T1000 (cell line): ENCODE data around the gene ACSL4.
"Not testable (repeated sequence)": the region's sequence is repeated elsewhere in the genome, so short reads cannot be mapped to it uniquely, and the experiment has no call there.

Source experiments
- DNase-seq: peaks from one replicate; lab custom pipeline; 2025; ENCODE audit warnings: mixed read lengths; lab: John Stamatoyannopoulos, UW

The ACSL4 gene

DNA sequence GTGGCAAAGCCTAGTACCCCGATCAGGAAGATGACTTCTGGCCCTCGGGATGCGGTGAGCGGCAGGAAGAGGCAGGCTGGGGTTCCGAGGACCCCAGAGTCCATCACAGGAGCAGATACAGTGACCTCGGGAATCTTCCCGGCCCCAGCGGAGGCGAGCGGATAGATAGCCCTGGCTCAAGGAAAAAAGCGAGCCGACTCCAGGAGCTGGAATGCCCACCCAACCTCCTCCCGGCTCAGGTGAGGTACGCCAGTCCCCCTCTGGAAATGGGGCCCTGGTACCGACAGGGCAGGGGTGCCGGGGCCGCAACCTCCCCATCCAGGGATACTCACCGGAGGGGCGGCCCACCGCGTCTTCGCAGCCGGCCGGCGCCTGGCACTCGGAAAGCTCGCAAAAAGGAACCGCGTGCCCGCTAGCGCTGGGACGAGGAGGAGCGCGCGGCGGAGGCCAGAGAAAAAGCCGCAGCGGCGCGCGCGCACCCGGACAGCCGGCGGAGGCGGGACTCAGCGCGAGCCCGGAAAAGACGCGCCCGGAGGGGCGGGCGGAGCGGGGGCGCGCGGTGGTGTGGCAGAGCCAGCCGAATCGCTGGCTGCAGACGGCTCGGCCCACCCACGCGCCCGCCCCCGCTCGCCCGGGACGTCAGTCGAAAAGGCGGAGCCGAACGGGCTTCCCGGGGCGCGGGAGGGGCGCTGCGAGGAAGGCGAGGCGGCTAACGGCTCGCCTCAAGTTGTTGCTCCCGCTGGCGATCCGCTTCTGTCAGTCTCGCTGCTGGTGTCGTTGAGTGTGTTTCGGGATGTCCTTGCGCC lies at the start of gene ACSL4:
Gene ACSL4 (minus strand): TSS at position 451 of the 806 bp plus-strand sequence. CDS start 49,894 bp downstream, outside the sequence.
- DNase-seq: peak; percentile 39

DNA sequence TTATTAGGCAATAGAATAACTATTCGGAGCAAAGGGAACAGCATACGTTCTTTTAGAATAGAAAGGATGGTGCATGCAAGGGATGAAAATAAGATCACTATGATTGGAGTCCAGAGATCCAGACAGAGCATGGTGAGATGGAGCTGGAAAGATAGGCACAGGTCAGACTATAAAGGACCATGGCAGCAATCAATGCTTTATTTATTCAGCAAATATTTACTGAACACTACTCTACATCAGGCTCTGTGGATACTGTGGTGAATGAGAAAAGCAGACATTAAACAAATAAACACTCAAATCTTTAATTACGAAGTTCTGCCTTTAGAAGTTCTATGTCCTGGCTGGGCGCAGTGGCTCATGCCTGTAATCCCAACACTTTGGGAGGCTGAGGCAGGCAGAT lies 44.7 kb upstream of the ACSL4 start:
- DNase-seq: no peak

DNA sequence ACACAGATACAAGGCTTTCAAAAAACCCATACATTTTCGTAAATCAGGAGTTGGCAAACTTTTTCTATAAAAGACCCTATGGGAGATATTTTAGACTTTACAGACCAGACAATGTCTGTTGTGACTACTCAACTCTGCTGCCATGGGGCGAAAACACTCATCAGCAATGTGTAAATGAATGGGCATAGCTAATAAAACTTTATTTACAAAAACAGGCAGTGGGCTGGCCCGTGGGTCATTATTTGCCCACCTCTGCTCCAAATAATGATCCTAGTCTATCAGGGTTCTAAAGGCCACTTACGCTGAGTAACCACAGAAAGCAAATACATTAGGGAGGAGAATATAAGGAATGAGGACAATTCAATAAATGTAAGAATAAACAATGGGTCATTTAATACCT lies 43.9 kb upstream of the ACSL4 start:
- DNase-seq: no peak

DNA sequence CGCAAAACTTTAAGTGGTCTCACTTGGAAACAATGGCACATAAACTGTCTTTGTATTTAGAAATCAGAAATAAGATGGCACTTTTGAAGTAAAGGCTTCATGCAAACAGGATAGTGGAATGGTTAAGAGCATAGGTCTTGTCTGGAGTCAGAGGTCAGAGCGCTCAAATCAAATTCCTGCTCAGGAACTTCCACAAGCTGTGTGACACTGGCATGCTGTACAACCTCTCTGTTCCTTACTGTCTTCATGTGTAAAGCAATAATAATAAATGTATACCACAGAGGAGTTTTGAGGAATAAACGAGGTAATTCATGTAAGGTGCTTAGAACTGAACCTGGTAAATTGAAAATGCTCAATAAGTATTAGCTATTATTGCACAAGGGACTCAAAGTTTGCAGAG lies 43.4 kb upstream of the ACSL4 start:
- no peak for DNase-seq

DNA sequence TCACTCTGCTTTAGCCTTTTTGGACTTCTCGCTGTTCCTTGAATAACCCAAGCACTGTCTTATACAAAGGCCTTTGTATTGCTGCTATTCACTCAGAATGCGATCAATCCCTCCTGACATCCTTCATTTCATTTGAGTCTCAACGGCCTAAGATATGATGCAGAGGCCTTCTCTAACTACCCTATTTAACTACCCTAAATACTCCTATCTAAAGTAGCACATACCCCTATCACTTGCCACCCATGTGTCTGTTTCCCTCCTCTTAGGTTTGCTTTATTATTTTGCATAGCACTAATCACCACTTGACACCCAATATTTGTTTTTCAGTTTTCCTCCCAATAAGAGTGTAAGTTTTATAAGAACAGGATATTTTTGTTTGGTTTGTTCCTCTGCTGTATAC lies 42.3 kb upstream of the ACSL4 start:
- DNase-seq: no peak

DNA sequence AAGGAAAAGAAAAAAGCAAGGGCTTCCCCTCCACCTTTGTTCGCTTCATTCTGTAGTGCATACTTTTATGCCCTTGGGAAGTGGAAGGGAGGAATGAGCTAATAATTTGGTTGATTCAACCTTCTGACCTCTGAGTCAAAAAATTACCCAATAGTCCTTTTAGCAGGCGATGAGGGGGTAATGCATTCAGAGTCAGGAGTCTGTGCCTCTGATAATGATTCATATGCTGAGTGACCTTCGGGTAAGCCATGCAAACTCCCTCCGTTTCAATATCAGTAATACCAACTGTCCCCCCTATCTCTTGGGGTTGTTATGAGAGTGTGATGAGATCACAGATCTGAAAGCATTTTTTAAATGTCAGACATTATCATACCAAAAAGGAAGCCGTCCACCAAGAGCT lies 41.6 kb upstream of the ACSL4 start:
- peak; percentile 3 for DNase-seq

DNA sequence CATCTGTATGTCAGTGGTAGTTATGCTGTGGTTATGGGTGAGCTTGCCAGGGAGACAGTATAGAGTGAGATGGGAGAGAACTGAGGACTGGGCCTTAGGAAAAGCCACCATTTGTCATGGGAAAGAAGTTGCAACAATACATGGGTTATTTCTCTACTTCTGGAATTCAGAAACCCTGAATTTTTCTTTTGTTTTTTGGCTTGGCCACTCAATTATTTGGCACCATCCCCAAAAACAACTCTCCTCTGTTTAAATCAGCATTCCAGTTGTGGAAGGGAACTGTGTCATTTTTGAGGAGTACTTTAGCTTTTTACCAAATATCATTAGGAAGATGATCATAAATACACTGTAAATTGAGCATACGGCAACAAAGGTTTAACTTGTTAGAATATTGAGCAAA lies 41.1 kb upstream of the ACSL4 start:
- no peak for DNase-seq

DNA sequence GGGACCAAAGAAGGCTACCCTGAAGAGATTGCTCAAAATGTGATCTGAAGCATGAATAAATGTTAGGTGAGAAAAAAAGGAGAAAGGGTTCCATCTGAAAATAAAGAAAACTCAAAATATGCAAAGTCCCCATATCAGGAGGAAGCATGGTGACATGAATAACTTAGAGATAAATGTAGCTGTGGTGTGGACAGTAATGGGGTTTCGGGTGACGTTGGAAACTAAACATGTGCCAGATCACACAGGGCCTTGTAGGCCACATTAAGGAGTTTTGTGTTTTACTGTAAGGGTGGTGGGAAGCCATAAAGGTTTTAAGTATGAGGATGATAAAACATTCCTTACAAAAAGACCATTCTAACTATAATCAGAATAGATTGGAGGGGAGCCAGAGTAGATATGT lies 40.3 kb upstream of the ACSL4 start:
- no peak for DNase-seq

DNA sequence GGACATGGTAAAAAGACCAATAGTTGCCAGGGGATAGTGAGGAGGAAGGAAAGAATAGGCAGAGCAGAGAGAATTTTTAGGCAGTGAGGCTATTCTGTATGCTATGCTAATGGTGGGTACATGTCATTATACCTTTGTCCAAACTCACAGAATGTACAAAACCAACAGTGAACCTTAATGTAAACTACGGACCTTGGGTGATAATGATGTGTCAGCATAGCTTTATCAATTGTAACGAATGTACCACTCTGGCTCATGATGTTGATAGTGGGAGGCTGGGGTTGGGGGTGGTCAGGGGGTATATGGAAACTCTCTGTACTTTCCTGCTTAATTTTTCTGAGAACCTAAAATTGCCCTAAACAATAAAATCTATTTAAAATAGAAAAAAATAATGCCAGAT lies 37.7 kb upstream of the ACSL4 start:
- no peak for DNase-seq

DNA sequence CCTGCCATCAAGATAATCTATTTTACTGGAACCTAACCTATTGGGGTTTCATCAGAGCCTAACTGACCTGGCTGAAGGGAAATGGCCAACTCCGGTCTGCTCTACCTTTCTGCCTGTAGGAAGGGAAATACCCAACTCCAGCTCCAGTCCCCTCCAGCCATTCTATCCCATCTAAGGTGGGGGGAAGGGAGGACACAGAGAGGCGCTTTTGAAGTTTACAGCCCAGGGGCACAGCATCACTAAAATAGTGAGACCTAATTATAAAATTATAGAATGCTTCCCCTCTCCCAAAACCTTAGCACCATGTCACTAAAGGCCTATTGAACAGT lies 27.8 kb upstream of the ACSL4 start:
- no peak for DNase-seq

DNA sequence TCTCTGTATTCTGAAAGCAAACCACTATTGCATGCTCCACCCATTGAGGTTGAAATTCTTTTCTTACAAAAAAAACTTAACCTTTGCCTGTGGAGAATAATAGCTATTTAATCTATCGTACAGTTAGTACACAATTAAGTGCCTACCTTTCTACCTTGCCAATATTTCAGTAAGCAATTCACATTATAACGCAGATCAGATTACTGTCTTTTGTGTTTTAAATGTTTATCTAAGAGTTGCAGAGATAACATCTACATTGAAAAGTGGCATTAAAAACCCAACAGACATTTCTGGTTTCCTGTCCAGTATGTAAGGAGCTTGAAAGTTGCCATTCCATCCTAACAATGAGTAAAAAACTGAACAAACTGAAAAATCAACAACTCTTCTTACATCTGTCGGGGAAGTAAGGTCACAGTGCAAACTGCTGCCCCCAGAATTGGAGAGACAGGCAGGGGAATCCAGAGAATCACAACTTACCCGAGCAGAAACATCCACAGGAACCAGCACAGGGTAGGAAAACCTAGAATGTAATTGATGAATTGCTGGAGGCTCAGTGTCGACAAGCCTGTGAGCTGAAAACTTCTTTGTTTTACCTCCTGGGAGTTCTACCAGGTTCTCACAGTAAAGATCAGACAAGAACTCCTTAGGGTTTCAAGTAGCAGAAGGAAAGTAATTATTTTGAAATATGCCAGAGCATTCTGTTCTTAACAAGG lies 27.3 kb upstream of the ACSL4 start:
- DNase-seq: no peak

DNA sequence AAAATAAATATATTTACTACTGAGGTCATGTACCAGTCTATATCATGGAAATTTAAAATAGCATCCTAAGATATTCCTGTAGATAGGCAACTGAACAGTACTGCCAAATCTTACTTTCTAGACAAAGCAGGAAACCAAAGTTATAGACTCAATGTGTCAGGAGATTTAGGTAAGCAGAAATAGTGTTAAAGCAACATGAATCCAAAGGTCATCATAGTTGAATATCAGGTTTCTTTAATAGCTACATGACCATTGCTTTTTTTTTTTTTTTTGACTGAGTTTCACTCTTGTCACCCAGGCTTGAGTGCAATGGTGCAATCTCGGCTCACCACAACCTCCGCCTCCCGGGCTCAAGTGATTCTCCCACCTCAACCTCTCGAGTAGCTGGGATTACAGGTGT lies 20.2 kb upstream of the ACSL4 start:
- DNase-seq: no peak

DNA sequence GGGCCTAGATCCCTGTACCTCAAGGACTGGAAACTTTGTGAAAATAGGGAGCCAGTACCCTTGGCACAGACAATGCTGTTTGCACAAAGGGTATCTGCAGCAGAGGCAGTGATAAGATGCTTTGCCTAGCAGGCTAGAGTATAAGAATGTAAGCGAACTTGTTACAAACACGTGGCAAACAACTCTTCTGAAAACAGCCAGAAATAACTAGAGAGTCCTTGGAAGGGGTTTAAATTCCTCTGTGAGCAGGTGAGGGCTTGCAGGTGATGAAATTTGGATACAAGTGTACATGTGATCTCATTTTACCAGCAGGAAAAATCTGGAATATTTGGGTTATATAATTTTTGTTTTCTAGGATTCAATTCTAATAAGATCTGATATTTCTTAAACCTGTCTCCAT lies 18.6 kb upstream of the ACSL4 start:
- no peak for DNase-seq

DNA sequence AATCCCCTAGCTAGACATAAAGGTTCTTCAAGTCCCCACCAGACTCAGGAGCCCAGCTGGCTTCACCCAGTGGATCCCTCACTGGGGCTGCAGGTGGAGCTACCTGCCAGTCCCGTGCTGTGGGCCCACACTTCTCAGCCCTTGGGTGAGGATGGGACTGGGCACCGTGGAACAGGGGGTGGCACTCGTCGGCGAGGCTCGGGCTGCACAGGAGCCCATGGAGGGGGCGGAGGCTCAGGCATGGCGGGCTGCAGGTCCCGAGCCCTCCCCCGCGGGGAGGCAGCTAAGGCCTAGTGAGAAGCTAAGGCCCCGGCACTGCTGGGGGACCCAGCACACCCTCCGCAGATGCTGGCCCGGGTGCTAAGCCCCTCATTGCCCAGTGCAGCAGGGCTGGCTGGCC lies 16.1 kb upstream of the ACSL4 start:
- no peak for DNase-seq

DNA sequence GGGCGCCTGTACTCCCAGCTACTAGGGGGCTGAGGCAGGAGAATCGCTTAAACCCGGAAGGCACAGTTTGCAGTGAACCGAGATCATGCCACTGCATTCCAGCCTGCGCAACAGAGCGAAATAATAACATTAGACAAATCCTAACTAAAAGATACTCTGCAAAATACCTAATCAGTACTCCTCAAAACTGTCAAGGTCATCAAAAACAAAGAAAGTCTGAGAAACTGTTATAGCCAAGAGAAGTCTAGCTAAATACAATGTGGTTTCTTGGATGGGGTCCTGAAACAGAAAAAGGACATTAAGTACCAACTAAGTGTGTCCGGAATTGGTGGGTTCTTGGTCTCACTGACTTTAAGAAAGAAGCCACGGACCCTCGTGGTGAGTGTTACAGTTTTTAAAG lies 14.6 kb upstream of the ACSL4 start:
- no peak for DNase-seq

DNA sequence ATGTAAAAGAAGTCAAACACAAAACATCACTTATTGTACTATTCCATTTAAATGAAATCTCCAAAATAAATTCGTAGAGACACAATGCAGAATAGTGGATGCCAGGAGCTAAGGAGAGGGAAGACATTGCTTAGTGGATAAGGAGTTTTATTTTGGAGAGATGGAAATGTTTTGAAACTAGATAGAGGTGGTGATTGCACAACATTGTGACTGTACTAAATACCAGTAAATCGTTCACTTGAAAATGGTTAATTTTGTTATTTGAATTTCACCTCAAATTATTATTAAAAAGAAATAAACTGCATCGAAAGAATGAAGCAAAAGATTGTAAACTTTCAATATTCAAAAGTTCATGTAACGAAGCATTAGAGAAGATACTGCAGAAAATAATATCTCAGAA lies 9.7 kb upstream of the ACSL4 start:
- no peak for DNase-seq

DNA sequence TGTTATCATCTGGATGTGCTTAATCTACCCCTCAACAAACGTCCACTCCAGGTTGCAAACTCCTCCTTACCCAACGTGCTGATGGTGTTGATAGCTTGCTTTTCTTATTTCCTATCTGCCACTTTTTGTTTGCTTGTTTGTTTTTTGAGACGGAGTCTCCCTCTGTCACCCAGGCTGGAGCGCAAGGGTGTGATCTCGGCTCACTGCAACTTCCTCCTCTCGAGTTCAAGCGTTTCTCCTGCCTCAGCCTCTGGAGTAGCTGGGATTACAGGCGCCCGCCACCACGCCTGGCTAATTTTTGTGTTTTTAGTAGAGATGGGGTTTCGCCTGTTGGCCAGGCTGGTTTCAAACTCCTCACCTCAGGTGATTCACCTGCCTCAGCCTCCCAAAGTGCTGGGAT lies 7.8 kb upstream of the ACSL4 start:
- DNase-seq: not testable (repeated sequence)

DNA sequence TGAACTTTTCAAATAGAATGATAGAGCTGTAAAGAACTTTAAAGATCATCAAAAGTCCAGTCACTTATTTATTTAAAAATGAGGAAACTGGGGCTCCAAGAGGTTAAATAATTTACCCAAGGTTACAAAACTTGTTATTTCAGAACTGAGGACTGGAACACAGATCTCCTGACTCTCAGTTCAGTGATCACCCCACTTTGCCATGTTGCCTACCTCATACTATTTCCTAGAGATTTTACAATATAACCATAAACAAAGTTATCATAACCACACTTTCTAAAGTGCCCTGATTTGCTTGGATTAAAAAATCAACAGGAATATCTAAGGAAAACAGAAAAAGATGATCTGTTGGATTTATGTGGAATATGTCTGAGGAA lies 7.4 kb upstream of the ACSL4 start:
- DNase-seq: no peak

DNA sequence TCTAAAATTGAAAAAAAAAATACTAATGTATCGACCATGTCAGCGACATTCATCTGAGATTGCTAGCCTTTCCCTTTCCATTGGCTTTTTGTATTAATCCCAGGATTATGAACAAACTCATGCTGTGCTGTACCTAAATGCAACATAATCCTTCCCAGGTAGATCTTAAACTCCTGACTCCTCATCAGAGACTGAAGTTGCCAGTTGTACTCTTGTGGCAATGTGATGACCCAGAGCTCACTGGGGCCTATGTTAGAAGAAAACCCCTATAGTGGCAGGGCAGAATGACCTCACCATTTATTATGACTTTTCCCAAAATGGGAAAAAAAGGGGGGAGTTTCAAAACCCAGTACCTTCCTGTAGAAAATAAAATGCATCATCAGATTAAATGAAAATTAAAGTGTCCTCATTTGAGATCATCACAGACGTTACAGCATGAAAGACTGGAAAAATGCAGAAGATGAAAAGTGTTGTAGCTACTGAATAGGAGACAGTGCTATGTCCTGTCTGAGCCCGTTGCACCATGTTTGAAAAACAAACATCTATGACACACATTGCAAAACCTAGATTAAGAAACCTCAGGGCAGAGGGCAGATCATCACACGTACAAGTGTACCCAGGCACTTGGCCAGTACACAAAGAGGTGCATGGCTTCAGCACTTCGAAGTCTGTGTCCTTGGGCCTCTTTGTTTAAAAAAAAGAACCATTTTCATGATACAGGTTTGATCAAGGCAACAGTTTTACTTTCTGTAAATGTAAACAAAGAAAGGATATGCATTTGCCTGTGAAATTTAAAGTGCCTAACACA lies 6.8 kb upstream of the ACSL4 start:
- DNase-seq: no peak

DNA sequence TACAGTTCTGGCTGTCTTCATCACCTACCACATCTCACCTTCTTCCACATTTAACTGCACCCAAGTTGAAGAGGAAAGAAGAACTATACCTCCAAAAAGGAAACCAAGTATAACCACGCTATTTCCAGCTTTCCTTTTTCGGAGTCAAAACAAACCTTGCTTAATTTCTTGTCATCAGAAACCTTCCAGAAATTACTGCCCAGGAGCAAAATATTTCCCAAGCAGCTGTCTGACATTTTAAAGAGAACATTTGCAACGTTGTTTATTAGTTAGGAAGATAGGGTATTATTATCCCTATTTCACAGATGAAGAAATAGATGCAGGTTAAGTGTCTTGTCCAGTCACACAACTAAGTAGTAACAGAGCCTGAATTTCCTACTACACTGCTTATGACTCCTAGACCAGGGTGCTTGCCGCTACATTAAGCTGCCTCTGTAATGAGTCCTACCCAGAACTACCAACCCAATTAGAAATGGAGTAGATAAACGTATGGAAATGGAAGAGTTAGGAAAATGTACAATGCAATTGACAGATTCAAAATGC lies 2.2 kb upstream of the ACSL4 start:
- DNase-seq: no peak

DNA sequence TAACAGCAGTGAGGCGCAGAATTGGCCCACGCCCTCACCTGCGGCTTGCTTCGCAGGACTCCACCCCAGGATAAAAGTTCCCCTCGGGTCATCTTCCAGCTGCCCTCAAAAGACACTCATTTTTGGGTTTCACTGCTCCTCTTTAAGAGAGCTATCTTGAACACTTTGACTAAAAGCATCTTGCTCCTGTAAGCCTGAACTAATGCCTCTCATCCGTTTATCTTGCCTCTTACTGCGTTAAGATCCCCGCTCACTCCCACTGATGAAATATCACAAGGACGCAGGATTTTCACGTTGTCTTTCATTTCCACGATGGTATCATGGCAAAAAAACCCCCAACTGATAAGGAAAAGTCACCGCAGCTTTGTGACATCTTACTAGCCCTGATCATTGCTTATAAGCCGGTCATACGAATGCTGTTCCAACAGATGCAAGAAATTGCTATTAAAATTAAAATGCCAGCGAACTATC lies 591 bp upstream of the ACSL4 start:
- no peak for DNase-seq

DNA sequence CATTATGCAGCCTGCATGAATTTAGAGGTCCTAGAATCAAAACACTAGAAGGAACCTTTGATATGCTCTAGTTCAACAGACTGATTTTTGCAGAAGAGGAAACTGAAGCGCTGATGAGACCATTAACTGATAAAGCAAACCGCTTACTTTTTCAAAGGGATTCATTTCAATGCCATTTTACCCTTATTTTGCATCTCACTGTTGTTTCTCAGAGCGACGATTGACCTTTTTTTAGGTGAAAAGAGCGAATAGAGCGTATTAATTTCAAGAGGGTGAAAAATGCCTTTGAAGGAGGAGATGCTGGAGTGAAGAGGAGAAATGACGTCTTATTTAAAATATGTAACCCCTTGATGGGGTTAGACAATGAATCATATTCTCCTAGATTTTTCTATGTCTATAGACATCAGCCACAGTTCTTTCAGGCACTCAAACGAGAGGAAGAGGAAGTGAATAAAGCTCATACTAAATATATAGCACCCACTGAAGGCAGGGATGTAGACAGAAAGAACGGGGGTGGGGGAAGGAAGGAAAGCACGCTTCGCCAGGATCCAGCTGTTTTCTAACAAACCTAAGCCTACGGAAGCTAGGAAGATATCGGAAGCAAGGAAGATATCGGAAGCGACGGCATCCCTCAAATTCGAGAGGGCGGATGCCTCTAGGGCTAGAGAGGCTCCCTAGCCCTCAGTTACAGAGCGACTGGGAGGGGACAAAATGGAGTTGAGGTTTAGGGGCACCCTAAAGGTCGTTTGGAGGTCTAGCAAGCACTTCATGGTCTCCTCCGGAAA lies 848 bp downstream of the ACSL4 start:
- no peak for DNase-seq
